Effector memory CD4-positive, alpha-beta T cell (primary cell): ENCODE data around the gene TIMELESS.
"Not testable (repeated sequence)": the region's sequence is repeated elsewhere in the genome, so short reads cannot be mapped to it uniquely, and the experiment has no call there.

Source experiments
- DNase-seq, 3 donors: peaks; one replicate each; pipeline ENCODE4 v3.0.0-alpha.2; 2020
- H3K27ac ChIP-seq: 2 replicates; pipeline ENCODE4 v1.7.0; 2013; ENCODE audit warnings: mild to moderate bottlenecking, low read length, moderate library complexity; ENCODE audit not compliant: insufficient read depth, poor library complexity, severe bottlenecking
- H3K27me3 ChIP-seq: replicated peaks from 2 replicates; pipeline ENCODE4 v1.7.0; 2013; ENCODE audit warnings: mild to moderate bottlenecking, low read length; ENCODE audit not compliant: insufficient read depth, control insufficient read depth, poor library complexity, severe bottlenecking
- H3K36me3 ChIP-seq: 2 replicates; pipeline ENCODE4 v1.7.0; 2013; ENCODE audit warnings: mild to moderate bottlenecking, low read length, moderate library complexity; ENCODE audit not compliant: control insufficient read depth, insufficient read depth
- H3K4me1 ChIP-seq: 2 replicates; pipeline ENCODE4 v1.7.0; 2013; ENCODE audit warnings: low read length, mild to moderate bottlenecking; ENCODE audit not compliant: control insufficient read depth, insufficient read depth, poor library complexity, severe bottlenecking
- H3K4me3 ChIP-seq: 2 replicates; pipeline ENCODE4 v1.7.0; 2013; ENCODE audit warnings: low read length, low read depth, mild to moderate bottlenecking; ENCODE audit not compliant: insufficient read depth, poor library complexity, severe bottlenecking
- H3K9me3 ChIP-seq: 2 replicates; pipeline ENCODE4 v1.7.0; 2013; ENCODE audit warnings: mild to moderate bottlenecking, low read length, moderate library complexity; ENCODE audit not compliant: control insufficient read depth

TIMELESS gene

DNA sequence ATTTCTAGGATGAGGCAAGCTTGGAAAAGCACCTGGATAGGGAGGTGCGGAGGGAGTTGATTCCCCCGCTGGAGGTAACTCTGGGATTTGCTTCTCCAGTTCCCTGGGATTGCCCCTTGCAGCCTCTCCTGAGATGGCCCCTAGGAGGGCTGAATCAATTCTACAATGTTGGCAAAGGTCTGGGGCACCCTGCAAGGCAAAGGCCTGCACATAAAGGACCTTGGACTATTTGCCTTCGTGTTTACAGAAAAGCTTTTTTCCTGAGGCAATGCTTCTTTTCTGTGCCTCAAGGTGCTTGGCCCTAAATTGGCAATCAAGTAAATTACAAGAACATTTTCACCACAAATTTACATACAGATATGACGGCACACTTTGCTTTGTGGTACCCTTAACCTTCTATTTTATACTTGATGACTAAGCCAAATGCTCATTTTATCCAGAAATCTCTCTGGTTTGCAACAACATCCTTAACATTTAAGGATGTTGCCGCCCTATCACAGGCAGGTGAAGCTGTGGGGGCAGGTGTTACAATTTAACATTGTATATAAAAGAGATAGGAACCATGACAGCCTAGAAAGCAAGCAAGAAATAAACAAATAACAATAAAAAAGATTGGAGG is 40.3 kb downstream of the TIMELESS start:
- Histone ChIP-seq H3K36me3 (no peaks in the 10 kb centered on the region), H3K4me1 (no peaks in the 10 kb centered on the region), H3K27me3 (no peaks in the 10 kb centered on the region), H3K27ac (no peak overlapping the region), H3K4me3 (no peak overlapping the region), H3K9me3 (no peaks in the 10 kb centered on the region)
- no peak for DNase-seq

DNA sequence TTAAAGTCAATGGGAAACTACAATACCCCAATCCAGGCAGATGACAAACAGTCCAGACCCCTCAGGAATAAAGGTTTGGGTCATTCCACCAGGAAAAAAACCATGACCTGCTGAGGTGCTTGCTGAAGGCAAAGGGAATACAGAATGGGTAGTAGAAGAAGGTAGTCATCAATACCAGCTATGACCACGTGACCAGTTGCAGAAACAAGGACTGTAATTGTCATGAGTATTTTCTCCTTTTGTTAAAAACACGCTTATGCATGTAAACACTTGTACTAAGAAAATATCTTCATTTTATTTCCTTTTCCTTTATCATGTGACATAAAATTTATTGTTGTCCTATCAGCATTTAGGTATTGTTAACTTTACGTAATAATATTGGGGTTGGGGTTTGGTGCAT is 45.0 kb downstream of the TIMELESS start:
- not testable (repeated sequence) for H3K4me3 ChIP-seq

DNA sequence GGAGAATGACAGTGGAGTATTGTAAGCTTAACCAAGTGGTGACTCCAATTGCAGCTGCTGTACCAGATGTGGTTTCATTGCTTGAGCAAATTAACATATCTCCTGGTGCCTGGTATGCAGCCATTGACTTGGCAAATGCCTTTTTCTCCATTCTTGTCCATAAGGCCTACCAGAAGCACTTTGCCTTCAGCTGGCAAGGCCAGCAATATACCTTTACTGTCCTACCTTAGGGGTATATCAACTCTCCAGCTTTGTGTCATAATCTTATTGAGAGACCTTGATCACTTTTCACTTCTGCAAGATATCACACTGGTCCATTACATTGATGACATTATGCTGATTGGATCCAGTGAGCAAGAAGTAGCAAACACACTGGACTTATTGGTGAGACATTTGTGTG is 47.6 kb downstream of the TIMELESS start:
- H3K27me3 ChIP-seq, H3K27ac ChIP-seq, H3K36me3 ChIP-seq, H3K4me3 ChIP-seq, H3K9me3 ChIP-seq, H3K4me1 ChIP-seq, DNase-seq: not testable (repeated sequence)

More for the DNA sequence above, 45.0 kb downstream of the TIMELESS start:
- H3K27ac ChIP-seq, DNase-seq, H3K4me1 ChIP-seq, H3K9me3 ChIP-seq, H3K36me3 ChIP-seq, H3K27me3 ChIP-seq: not testable (repeated sequence)

DNA sequence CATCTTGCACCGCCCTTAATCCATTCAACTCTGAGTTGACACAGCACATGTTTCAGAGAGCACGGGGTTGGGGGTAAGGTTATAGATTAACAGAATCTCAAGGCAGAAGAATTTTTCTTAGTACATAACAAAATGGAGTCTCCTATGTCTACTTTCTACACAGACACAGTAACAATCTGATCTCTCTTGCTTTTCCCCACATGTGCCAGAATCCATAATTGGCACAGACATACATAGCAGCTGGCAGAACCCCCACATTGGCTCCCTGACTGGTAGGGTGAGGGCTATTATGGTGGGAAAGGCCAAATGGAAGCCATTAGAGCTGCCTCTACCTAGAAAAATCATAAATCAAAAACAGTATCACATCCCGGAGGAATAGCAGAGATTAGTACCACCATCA is 48.1 kb downstream of the TIMELESS start:
- DNase-seq, H3K27ac ChIP-seq, H3K36me3 ChIP-seq, H3K9me3 ChIP-seq, H3K27me3 ChIP-seq, H3K4me3 ChIP-seq, H3K4me1 ChIP-seq: not testable (repeated sequence)

DNA sequence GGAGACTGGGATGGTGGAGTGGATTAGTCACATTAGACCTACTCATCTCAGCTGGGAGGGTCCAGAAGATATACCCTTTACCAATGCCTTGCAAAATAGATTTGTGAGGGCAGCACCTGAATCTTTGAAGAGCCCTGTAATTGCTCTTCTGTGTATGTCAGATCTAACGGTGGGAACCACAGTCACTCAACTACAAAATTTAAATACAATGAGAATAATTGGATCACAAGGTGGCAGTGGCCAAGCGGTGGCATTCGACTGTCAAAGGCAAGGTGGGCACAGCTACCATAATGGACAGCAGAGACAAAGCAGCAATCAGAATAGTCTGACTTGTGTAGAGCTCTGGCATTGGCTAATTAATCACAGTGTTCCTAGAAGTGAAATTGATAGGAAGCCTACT is 49.8 kb downstream of the TIMELESS start:
- DNase-seq, H3K4me1 ChIP-seq, H3K36me3 ChIP-seq, H3K27ac ChIP-seq, H3K4me3 ChIP-seq, H3K27me3 ChIP-seq, H3K9me3 ChIP-seq: not testable (repeated sequence)

DNA sequence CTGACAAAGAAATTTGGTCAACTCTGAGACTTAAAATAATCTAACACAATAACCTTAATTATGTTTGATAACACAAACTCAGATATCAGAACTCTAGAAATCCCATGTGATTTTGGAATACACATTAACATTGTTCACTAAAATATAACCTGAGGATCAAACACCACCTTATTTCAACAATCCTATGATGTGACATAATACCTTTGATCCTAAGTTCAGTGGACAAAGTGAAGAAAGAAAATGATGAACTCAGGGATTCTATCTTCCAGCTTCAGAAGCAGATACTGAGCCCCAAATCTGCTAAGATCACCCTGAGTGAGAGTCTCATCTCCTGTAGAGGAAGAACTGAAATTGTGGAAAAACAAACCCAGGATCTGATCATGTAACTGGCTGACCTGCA is 50.9 kb downstream of the TIMELESS start:
- Histone ChIP-seq H3K36me3 (no peaks in the 10 kb centered on the region), H3K27ac (no peak overlapping the region), H3K4me3 (no peak overlapping the region), H3K27me3 (no peaks in the 10 kb centered on the region), H3K4me1 (no peaks in the 10 kb centered on the region), H3K9me3 (no peaks in the 10 kb centered on the region)
- no peak for DNase-seq

DNA sequence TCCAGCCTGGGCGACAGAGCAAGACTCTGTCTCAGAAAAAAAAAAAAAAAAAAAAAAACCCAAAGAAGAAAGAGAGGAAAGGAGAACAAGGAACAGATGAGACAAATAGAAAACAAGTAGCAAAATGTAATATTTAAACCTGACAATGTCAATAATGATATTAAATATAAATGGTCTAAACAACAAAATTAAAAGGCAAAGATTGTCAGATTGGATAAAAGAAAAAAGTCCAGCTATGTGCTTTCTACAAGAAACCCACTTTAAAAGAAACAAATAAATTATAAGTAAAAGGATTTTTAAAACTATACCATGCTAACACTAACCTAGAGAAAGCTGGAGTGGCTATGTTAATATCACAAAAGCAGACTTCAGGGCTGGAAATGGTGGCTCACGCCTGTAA is 56.9 kb downstream of the TIMELESS start:
- H3K4me3 ChIP-seq = no peak overlapping the region
- no peaks in the 10 kb centered on the region for H3K9me3 ChIP-seq
- H3K4me1 ChIP-seq = no peaks in the 10 kb centered on the region
- no peak overlapping the region for H3K27ac ChIP-seq
- H3K27me3 ChIP-seq = no peaks in the 10 kb centered on the region
- H3K36me3 ChIP-seq = no peaks in the 10 kb centered on the region
- no peak for DNase-seq

DNA sequence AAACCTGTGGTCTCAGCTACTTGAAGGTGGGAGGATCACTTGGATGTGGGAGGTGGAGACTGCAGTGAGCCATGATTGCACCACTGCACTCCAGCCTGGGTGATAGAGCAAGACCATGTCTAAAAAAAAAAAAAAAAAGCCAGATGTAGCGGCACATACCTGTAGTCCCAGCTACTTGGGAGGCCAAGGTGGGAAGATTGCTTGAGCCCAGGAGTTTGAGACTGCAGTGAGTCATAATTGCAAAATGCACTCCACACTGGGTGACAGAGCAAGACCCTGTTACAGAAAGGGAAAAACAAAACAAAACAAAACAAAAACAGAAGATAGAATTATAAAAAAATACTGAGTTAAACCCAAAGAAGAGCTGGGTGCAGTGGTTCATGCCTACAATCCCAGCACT is 57.5 kb downstream of the TIMELESS start:
- no peak for DNase-seq
- Histone ChIP-seq H3K36me3 (no peaks in the 10 kb centered on the region), H3K4me3 (no peak overlapping the region), H3K27ac (no peak overlapping the region), H3K4me1 (no peaks in the 10 kb centered on the region), H3K9me3 (no peaks in the 10 kb centered on the region), H3K27me3 (no peaks in the 10 kb centered on the region)

DNA sequence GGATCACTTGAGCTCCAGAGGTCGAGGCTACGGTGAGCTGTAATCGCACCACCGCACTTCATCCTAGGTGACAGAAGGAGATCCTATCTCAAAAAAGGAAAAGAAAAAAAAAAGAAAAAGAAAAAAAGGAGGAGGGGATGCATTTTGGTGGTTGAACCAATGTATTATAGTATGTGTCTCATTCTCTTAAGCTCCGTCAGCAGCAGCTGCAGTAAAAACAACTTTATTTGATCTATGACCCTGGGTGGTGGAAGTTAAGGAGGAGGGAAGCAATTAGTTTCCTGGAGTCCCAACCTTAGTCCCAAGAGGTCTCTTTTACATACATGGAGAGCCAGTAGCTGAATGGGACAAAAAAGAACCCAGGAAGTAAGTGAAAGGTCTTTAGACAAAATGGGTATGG is 59.8 kb downstream of the TIMELESS start:
- Histone ChIP-seq H3K27me3 (no peaks in the 10 kb centered on the region), H3K4me3 (no peak overlapping the region), H3K9me3 (no peaks in the 10 kb centered on the region), H3K27ac (no peak overlapping the region), H3K36me3 (no peaks in the 10 kb centered on the region), H3K4me1 (no peaks in the 10 kb centered on the region)
- no peak for DNase-seq

DNA sequence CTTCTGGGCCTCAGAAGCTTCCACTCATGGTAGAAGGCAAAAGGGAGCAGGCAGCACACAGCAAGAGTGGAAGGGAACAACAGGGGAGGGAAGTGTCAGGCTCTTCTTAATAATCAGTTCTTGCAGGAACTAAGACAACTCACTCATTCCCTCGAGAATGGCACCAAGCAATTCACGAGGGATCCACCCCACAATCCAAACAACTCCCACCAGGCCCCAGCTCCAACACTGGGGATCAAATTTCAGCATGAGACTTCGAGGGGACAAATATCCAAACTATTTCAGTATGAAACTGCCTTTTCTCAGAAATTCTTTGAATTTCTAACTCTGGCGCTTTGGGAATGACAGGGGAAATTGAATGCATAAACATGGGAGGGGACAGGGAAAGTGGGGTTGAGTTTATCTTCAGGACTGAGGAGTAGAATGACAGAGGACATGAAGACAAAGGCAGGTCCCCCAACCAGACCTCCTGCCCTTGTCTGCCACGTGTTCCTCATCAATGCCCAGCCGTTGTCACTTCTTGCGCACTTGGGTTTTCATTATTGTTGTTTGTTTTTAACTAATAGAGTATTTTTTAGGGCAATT is 62.0 kb downstream of the TIMELESS start:
- Histone ChIP-seq H3K9me3 (no peaks in the 10 kb centered on the region), H3K4me1 (no peaks in the 10 kb centered on the region), H3K36me3 (no peaks in the 10 kb centered on the region), H3K27me3 (no peaks in the 10 kb centered on the region), H3K27ac (no peak overlapping the region), H3K4me3 (no peak overlapping the region)
- DNase-seq = no peak
